Loucy (cell line): ENCODE data around the gene ADGRE1.

Experiments used
- H2AFZ ChIP-seq: fragments of 200-600 bp; sonication (generic); 2 replicates; pipeline ENCODE4 v1.6.0; 2016; ENCODE audit warnings: antibody characterized with exemption, mild to moderate bottlenecking, low read length, moderate library complexity
- H3F3A ChIP-seq: fragments of 200-600 bp; 2 replicates; pipeline ENCODE4 v1.6.0; 2016; ENCODE audit warnings: antibody characterized with exemption, low read depth, mild to moderate bottlenecking
- H3K27me3 ChIP-seq: fragments of 200-600 bp; sonication (generic); 2 replicates; pipeline ENCODE4 v1.6.1; 2014; ENCODE audit warnings: low read length, mild to moderate bottlenecking; ENCODE audit not compliant: insufficient read depth, poor library complexity, severe bottlenecking
- H3K36me3 ChIP-seq: fragments of 200-600 bp; sonication (generic); 2 replicates; pipeline ENCODE4 v1.6.1; 2016; ENCODE audit warnings: low read length; ENCODE audit not compliant: insufficient read depth
- H3K4me1 ChIP-seq: fragments of 200-600 bp; sonication (generic); 2 replicates; pipeline ENCODE4 v1.5.1; 2014; ENCODE audit warnings: low read length, mild to moderate bottlenecking; ENCODE audit not compliant: insufficient read depth, poor library complexity, severe bottlenecking
- H3K4me2 ChIP-seq: fragments of 200-600 bp; sonication (generic); 2 replicates; pipeline ENCODE4 v1.6.0; 2014; ENCODE audit warnings: antibody characterized with exemption, low read length, low read depth, mild to moderate bottlenecking; ENCODE audit not compliant: poor library complexity, severe bottlenecking
- H3K4me3 ChIP-seq: fragments of 200-600 bp; sonication (generic); 2 replicates; pipeline ENCODE4 v1.5.1; 2014; ENCODE audit warnings: low read length, mild to moderate bottlenecking, mixed read lengths; ENCODE audit not compliant: poor library complexity, severe bottlenecking
- H3K79me2 ChIP-seq: fragments of 200-600 bp; sonication (generic); 2 replicates; pipeline ENCODE4 v1.6.1; 2014; ENCODE audit warnings: low read length; ENCODE audit not compliant: insufficient read depth
- H3K9ac ChIP-seq: fragments of 200-600 bp; sonication (generic); 2 replicates; pipeline ENCODE4 v1.6.0; 2014; ENCODE audit warnings: mild to moderate bottlenecking, low read depth, low read length, moderate library complexity; ENCODE audit not compliant: poor library complexity, severe bottlenecking
- H3K9me2 ChIP-seq: fragments of 200-600 bp; sonication (generic); replicated peaks from 2 replicates; pipeline ENCODE4 v1.6.1; 2016; ENCODE audit warnings: low read depth, low read length, mixed read lengths
- H3K9me3 ChIP-seq: fragments of 200-600 bp; sonication (generic); 2 replicates; pipeline ENCODE4 v1.6.1; 2014; ENCODE audit warnings: mild to moderate bottlenecking, antibody characterized with exemption, low read length, low read depth; ENCODE audit not compliant: insufficient read depth
- H4K20me1 ChIP-seq: fragments of 200-600 bp; sonication (generic); 2 replicates; pipeline ENCODE4 v1.6.0; 2014; ENCODE audit warnings: antibody characterized with exemption, low read length, mild to moderate bottlenecking; ENCODE audit not compliant: insufficient read depth, poor library complexity, severe bottlenecking
- CTCF ChIP-seq: fragments of 200-600 bp; sonication (generic); conservative IDR thresholded peaks from 2 replicates; pipeline ENCODE4 v1.5.1; 2014; ENCODE audit warnings: mild to moderate bottlenecking, antibody characterized with exemption, low read length
- EZH2phosphoT487 ChIP-seq: fragments of 200-600 bp; IDR thresholded peaks from 2 replicates; pipeline ENCODE4 v1.6.1; 2018; ENCODE audit warnings: antibody characterized with exemption, mild to moderate bottlenecking, moderate library complexity, borderline replicate concordance

ADGRE1 gene

DNA sequence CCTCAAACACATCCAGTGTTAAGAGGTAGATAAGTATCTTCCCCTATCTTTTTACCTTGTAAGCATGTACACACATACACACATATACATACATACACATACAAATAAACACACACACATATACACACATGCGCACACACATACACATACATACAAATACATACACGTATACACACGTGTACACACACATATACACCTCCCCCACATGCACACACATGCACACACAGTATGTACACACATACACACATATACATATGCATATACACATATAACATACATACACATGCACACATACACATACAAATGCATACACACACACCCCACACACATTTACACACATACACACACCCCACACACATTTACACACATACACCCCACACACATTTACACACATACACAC lies 24.1 kb downstream of the ADGRE1 start:
- no peak overlapping the region for H3K4me3 ChIP-seq
- no peaks in the 10 kb centered on the region for H4K20me1 ChIP-seq
- H3K4me2 ChIP-seq = no peak overlapping the region
- no peak overlapping the region for H2AFZ ChIP-seq
- H3F3A ChIP-seq = 0 out of 2 replicates have a peak, but pooled peaks cover 3% of the 10 kb centered on the region
- no peaks in the 10 kb centered on the region for H3K36me3 ChIP-seq
- peaks cover 7% of the 10 kb centered on the region for H3K4me1 ChIP-seq
- H3K27me3 ChIP-seq = no peaks in the 10 kb centered on the region
- H3K9me2 ChIP-seq = no peaks in the 10 kb centered on the region
- TF ChIP-seq EZH2phosphoT487 (no peak), CTCF (no peak)
- peaks cover 8% of the 10 kb centered on the region; the same call in 1 of the 2 replicates for H3K9me3 ChIP-seq
- H3K9ac ChIP-seq = no peak overlapping the region
- H3K79me2 ChIP-seq = no peaks in the 10 kb centered on the region

GRCh38 chr19:6914321-6914720 lies 26.9 kb downstream of the ADGRE1 start:
- H3K4me2 ChIP-seq = no peak overlapping the region
- no peak overlapping the region for H3K9ac ChIP-seq
- no peak overlapping the region for H2AFZ ChIP-seq
- H3K79me2 ChIP-seq = no peaks in the 10 kb centered on the region
- no peaks in the 10 kb centered on the region for H3K27me3 ChIP-seq
- no peaks in the 10 kb centered on the region for H3K36me3 ChIP-seq
- peaks cover 2% of the 10 kb centered on the region for H3K4me1 ChIP-seq
- no peak for TF ChIP-seq CTCF
- no peak for TF ChIP-seq EZH2phosphoT487
- H4K20me1 ChIP-seq = no peaks in the 10 kb centered on the region
- 0 out of 2 replicates have a peak, but pooled peaks cover 3% of the 10 kb centered on the region for H3F3A ChIP-seq
- no peak overlapping the region for H3K4me3 ChIP-seq
- H3K9me3 ChIP-seq = peaks cover 5% of the 10 kb centered on the region; the same call in 1 of the 2 replicates
- H3K9me2 ChIP-seq = no peaks in the 10 kb centered on the region

GRCh38 chr19:6916952-6917351 lies 29.6 kb downstream of the ADGRE1 start:
- peaks cover 5% of the 10 kb centered on the region; the same call in 1 of the 2 replicates for H3K9me3 ChIP-seq
- H3K4me2 ChIP-seq = no peak overlapping the region
- no peaks in the 10 kb centered on the region for H3K27me3 ChIP-seq
- no peak overlapping the region for H2AFZ ChIP-seq
- H3F3A ChIP-seq = 0 out of 2 replicates have a peak, but pooled peaks cover 3% of the 10 kb centered on the region
- peaks cover 4% of the 10 kb centered on the region for H3K4me1 ChIP-seq
- no peak overlapping the region for H3K4me3 ChIP-seq
- H3K9me2 ChIP-seq = no peaks in the 10 kb centered on the region
- H3K9ac ChIP-seq = no peak overlapping the region
- no peak for TF ChIP-seq EZH2phosphoT487
- no peak for TF ChIP-seq CTCF
- H3K36me3 ChIP-seq = no peaks in the 10 kb centered on the region
- no peaks in the 10 kb centered on the region for H4K20me1 ChIP-seq
- no peaks in the 10 kb centered on the region for H3K79me2 ChIP-seq
